Fibroblast of skin of right quadriceps (primary cell): ENCODE results near the gene TUBGCP6.

ENCODE experiments used
- DNase-seq: peaks from one replicate; pipeline ENCODE4 v3.0.0-alpha.2; 2013

Gene TUBGCP6

GRCh38 chr22:50222508-50222907 is 22.3 kb downstream of the TUBGCP6 start:
- no peak for DNase-seq

- DNase-seq = no peak
Observed at GRCh38 chr22:50221410-50222300, 23.2 kb downstream of the TUBGCP6 start.

- no peak for DNase-seq
Observed at GRCh38 chr22:50220603-50221409, 24.0 kb downstream of the TUBGCP6 start.

DNA sequence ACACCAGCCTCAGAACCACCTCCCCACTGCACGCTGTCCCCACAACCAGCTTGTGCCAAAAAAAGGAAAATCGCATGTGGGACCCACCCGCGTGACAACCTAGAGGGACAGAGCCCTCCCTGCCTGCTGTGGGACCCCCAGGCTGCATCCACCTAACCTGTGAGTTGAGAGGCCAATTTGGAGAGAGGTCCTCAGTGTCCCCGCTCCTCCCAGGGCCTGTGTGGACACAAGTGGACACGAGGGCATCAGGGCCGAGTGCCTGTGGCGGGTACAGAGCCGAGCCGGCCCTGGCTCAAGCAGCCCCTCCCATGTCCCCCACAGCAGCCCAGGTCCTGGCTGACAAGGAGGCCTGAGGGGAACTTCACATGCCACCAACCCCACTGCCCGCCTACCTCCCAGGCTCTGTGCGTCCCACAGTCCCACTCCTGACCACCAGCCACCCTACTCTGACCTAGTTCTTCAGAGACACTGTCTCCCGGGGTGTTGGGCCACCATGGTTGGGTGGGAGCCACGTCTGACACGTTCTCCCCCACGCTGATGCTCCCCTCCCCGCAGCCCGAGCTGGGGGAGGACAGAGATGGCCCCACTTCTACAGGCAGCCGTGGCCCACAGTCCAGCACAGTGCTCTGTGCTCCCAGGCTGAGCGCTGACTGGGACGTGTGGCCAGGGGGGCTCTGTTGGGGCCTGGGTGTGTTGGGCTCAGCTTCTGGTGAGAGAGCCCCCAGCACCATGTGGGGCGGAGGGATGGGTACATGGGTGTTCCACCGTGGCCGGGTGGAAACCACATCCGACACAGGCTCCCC is 24.8 kb downstream of the TUBGCP6 start:
- DNase-seq = no peak

DNA sequence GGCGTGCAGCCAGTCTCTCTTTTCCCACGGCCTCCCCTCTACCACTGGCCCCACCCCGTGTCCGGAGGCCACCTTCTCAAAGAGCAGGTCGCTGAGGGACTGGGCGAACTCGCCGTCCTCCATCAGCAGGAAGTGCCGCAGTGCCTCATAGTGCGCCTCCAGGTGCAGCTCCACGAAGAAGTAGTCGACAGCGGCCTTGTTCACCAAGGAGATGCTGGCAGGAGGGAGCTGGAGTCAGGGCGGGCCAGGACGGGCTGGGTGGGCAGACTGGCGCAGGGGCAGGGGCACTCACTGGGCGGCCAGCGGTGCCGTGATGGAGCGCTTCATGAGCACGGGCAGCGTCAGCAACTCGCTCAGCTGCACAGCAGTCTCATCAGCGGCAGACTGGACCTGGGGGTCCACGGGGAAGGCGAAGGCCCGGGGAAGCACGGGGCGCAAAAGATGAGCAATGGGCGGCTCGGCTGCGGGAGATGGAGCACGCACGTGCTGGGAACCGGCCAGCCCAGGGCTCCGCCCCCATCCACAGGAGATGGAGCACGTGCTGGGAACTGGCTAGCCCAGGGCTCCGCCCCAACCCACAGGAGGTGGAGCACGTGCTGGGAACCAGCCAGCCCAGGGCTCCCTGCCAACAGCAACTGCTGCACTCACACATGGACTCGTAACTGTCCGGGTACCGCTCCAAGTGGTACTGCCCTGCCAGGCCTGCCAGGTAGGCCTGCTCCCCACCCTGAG is 25.7 kb downstream of the TUBGCP6 start:
- peak; percentile 80 for DNase-seq

GRCh38 chr22:50218153-50218995 is 26.4 kb downstream of the TUBGCP6 start:
- DNase-seq = no peak

DNA sequence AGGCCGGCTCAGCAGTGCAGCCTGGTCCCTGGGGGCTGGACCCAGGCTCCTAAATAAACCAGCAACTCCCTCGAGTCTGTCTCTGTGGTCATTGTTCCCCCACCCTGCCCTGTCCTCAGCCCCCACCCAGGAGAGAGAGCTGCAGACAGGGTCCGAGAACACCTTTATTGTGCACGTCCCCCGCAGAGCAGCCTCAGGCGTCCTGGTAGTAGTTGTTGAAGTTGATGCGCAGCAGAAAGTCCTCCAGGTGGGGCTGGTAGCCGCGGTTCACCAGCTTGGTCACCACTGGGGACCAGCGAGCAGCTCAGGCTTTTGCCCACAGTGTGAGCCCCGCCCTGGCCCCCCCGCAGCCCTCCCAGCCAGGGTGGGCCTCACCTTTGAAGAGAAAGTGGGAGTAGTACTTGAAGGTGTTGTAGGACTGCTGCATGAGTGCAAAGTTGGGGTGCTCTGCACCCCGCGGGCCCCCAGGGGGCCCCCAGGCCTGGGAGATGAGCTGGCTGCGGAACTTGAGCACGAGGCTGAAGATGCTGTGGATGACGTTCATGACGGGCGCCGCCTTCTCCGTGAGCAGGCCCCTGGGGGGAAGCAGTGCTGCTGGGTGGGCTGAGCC is 27.2 kb downstream of the TUBGCP6 start:
- DNase-seq = no peak

GRCh38 chr22:50216684-50217520 is 27.9 kb downstream of the TUBGCP6 start:
- no peak for DNase-seq

GRCh38 chr22:50216055-50216683 is 28.7 kb downstream of the TUBGCP6 start:
- DNase-seq = no peak

- DNase-seq = no peak
Observed at GRCh38 chr22:50215297-50216054, 29.3 kb downstream of the TUBGCP6 start.

- no peak for DNase-seq
Observed at GRCh38 chr22:50213263-50213662, 31.6 kb downstream of the TUBGCP6 start.

DNA sequence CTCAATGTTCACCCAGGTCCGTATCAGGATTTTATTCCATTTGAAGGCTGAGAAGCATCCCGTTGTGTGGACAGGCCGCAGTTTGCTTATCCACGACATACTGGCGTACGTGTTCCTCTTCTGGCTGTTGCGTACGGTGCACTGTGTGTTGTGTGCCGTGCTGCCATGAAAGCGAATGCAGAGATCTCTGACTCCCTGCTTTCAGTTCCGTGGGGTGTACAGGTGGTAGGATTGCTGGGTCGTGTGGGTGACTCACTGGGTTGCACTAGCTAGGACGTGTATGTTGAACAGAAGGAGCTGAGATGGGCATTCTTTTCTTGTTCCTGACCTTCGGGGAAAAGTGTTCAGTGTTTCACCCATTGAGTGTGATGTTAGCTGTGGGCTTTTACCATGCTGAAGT is 33.7 kb downstream of the TUBGCP6 start:
- no peak for DNase-seq

- no peak for DNase-seq
Observed at GRCh38 chr22:50210378-50211139, 34.3 kb downstream of the TUBGCP6 start.

DNA sequence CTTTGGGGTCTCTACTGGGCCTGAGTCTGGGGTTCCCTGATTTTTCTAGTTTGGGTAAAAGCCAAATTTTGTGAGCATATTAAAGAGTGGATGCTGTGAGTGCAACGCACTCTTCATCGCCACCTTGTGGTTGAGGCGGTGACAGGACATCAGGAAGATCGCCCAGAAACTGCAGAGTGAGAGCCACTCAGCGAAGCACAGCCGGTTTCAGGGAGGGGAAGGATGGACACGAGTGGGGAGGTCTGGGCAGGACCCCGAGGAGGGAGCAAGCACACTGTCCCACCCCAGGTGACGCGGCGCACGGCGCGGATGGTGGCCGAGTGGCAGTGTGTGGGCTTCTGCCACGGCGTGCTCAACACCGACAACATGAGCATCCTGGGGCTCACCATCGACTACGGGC is 34.9 kb downstream of the TUBGCP6 start:
- peak; percentile 57 for DNase-seq

GRCh38 chr22:50208939-50209892 is 35.6 kb downstream of the TUBGCP6 start:
- DNase-seq = no peak

GRCh38 chr22:50208430-50208938 is 36.3 kb downstream of the TUBGCP6 start:
- DNase-seq = no peak
